ENCODE results near the gene RNF208. TPM values are rescaled to one million over a fixed set of nuclear protein-coding genes. Genes with fewer than 3 reads are reported as not detected.

The RNF208 gene
- total and polyA plus RNA-seq, 9 of the 15 experiments (the other 6 are each of a cell fraction or from before 2014, with no cell fraction given) = 0.15 to 6.9 (median 0.50) TPM; not detected in 2

DNA sequence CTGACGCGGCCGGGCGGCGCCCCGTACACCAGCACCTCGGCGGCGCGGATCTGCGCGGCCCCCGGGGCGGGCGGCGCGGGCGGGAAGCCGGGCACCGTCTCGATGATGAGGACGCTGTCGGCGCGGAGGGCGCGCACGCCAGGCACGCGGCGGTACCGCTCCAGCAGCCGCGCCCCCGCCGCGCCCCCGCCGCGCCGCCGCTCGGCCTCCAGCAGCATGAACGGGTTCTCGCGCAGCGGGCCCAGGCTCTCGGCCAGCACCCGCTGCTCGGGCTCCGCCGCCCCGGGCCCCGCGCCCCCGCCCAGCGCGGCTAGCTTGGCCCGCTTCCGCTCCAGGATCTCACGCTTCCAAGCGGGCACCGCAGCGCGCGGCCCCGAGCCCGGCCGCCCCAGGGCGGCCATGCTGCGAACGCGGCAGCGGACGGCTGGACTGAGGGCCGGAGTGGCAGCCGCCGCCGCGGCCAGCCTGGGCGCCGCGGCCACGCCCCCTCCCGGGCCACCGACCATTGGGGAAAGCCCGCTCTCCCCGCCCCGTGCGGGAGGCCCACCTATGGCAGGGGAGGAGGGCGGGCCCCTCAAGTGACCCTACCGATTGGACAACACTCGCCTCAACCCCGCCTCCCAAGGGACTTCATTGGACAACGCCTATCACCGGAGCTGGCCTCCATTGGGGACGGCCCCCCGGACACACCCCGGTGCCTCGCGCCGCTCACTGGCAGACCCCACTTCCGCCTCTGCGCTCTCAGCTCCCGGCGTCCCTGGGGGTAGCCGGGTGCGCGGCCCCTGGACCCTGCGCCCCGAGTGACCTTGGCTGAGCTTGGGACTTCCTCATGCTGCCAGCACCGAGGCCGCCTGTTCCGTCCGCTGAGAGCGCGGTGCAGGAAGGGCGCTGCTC lies 21.5 kb downstream of the RNF208 start, which contains the start of gene TPRN (continued):
- TF ChIP-seq ZNF518B (CRISPR knock-in tag; IDR thresholded peaks at IDR 0.05) (no peak), POLR2A (conservative IDR thresholded peaks at IDR 0.05) (peak; percentile 88), SOX6 (IDR thresholded peaks at IDR 0.05) (0 out of 2 replicates have a peak, but pooled peaks have one; percentile 14), RBM25 (IDR thresholded peaks at IDR 0.05; ENCODE audit: low read depth, low read length, severe bottlenecking) (peak; percentile 99), ZFX (CRISPR knock-in tag; IDR thresholded peaks at IDR 0.05) (peak; percentile 30; the same call in 1 of the 2 replicates), POLR2H (tag; IDR thresholded peaks at IDR 0.05; ENCODE audit: low read depth) (peak; percentile 92), FOXP1 (CRISPR knock-in tag; IDR thresholded peaks at IDR 0.05) (no peak), ATF4 (CRISPR knock-in tag; IDR thresholded peaks at IDR 0.05) (0 out of 2 replicates have a peak, but pooled peaks have one; percentile 19), HCFC1 (IDR thresholded peaks at IDR 0.05; ENCODE audit: low read depth, low read length) (peak; percentile 3; the same call in 1 of the 2 replicates), ZNF586 (CRISPR knock-in tag; conservative IDR thresholded peaks at IDR 0.05) (no peak), ELF4 (CRISPR knock-in tag; IDR thresholded peaks at IDR 0.05) (0 out of 2 replicates have a peak, but pooled peaks have one; percentile 22), ZNF79 (CRISPR knock-in tag; IDR thresholded peaks at IDR 0.05; ENCODE audit: low read depth) (no peak), PKNOX1 (IDR thresholded peaks at IDR 0.05) (peak; percentile 73), NFYB (IDR thresholded peaks at IDR 0.05; ENCODE audit: extremely low read depth, insufficient read length) (peak; percentile 95), ZSCAN29 (IDR thresholded peaks at IDR 0.05) (no peak), KDM2B (CRISPR knock-in tag; IDR thresholded peaks at IDR 0.05) (peak; percentile 78; the same call in 1 of the 2 replicates), SIN3B (IDR thresholded peaks at IDR 0.05; ENCODE audit: low read depth) (peak; percentile 68), ZBTB17 (CRISPR knock-in tag; IDR thresholded peaks at IDR 0.05) (no peak)
- TF ChIP-seq, protein P1, sequence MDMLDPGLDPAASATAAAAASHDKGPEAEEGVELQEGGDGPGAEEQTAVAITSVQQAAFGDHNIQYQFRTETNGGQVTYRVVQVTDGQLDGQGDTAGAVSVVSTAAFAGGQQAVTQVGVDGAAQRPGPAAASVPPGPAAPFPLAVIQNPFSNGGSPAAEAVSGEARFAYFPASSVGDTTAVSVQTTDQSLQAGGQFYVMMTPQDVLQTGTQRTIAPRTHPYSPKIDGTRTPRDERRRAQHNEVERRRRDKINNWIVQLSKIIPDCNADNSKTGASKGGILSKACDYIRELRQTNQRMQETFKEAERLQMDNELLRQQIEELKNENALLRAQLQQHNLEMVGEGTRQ (CRISPR knock-in tag; IDR thresholded peaks at IDR 0.05) = 0 out of 2 replicates have a peak, but pooled peaks have one; percentile 36
- TF ChIP-seq, protein P2, sequence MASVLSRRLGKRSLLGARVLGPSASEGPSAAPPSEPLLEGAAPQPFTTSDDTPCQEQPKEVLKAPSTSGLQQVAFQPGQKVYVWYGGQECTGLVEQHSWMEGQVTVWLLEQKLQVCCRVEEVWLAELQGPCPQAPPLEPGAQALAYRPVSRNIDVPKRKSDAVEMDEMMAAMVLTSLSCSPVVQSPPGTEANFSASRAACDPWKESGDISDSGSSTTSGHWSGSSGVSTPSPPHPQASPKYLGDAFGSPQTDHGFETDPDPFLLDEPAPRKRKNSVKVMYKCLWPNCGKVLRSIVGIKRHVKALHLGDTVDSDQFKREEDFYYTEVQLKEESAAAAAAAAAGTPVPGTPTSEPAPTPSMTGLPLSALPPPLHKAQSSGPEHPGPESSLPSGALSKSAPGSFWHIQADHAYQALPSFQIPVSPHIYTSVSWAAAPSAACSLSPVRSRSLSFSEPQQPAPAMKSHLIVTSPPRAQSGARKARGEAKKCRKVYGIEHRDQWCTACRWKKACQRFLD (CRISPR knock-in tag; IDR thresholded peaks at IDR 0.05) = 0 out of 2 replicates have a peak, but pooled peaks have one; percentile 38

All from K562 (cell line).